ENCODE measurements around the gene GRIN2B. TPM values are rescaled to one million over a fixed set of nuclear protein-coding genes. Genes with fewer than 3 reads are reported as not detected.

Gene GRIN2B
- total RNA-seq, 1 donor, result not detected

DNA sequence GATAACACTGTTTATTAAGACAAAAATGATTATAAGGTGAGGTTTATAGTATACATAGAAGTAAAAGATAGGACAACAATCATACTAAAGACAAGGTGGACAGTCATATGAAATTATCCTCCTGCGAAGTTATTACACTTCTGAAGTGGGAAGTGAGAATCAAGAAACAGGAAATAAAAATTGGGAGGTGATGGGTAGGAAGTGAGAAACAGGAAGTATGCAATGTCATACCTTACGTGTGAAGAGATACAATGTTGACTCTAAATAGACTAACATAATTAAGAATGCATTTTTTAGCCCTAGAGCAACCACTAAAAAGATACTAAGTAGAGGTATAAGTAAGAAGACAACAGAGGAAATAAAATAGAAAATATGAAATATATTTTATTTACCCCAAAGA is 43.7 kb downstream of the GRIN2B start:
- TF ChIP-seq, protein P1, sequence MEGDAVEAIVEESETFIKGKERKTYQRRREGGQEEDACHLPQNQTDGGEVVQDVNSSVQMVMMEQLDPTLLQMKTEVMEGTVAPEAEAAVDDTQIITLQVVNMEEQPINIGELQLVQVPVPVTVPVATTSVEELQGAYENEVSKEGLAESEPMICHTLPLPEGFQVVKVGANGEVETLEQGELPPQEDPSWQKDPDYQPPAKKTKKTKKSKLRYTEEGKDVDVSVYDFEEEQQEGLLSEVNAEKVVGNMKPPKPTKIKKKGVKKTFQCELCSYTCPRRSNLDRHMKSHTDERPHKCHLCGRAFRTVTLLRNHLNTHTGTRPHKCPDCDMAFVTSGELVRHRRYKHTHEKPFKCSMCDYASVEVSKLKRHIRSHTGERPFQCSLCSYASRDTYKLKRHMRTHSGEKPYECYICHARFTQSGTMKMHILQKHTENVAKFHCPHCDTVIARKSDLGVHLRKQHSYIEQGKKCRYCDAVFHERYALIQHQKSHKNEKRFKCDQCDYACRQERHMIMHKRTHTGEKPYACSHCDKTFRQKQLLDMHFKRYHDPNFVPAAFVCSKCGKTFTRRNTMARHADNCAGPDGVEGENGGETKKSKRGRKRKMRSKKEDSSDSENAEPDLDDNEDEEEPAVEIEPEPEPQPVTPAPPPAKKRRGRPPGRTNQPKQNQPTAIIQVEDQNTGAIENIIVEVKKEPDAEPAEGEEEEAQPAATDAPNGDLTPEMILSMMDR (IDR thresholded peaks at IDR 0.05; ENCODE audit: insufficient read depth, low read length), result no peak
- no peak overlapping the region for H3K4me3 ChIP-seq (ENCODE audit: low read depth, low read length)
- no peak for DNase-seq (ENCODE audit: low read depth)

DNA sequence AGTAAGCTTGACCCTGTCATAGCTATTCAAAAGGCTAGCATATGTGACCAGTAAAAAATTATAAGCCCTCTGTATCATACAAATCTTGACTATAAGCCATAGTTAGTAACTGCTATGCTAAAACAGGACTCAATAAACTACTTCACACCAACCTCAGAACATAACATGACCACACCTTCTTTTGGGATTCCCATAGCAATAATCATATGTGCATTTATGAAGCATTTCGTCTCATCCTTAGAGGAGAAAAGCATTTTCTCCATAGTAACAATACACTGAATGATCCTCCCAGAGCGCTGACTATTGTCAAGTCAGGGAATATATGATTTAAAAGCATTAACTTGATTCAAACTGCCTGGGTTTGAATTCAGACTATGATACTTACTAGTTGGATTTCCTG is 46.2 kb downstream of the GRIN2B start:
- TF ChIP-seq, protein P1 (IDR thresholded peaks at IDR 0.05; ENCODE audit: insufficient read depth, low read length), result no peak
- DNase-seq (ENCODE audit: low read depth), result no peak

More for the DNA sequence above, 46.2 kb downstream of the GRIN2B start:
- no peak overlapping the region for H3K4me3 ChIP-seq (ENCODE audit: low read depth, low read length)

Measured in fibroblast of the aortic adventitia (primary cell).